HEK293 (cell line): Measurements from ENCODE around the gene LASP1.

Source experiments
- EGR2 ChIP-seq: fragments of 450-650 bp; formaldehyde crosslinking; IDR thresholded peaks from 2 replicates; pipeline ENCODE4 v1.5.1; 2016; ENCODE audit warnings: low read depth, missing biosample characterization, missing genetic modification characterization
- FEZF1 ChIP-seq: fragments of 450-650 bp; formaldehyde crosslinking; IDR thresholded peaks from 2 replicates; pipeline ENCODE4 v1.5.1; 2016; ENCODE audit warnings: missing biosample characterization, missing genetic modification characterization
- IKZF3 ChIP-seq: fragments of 450-650 bp; IDR thresholded peaks from 2 replicates; pipeline ENCODE4 v1.5.0; 2018; ENCODE audit warnings: missing biosample characterization, mild to moderate bottlenecking, missing genetic modification characterization, moderate library complexity
- KLF10 ChIP-seq: fragments of 450-650 bp; IDR thresholded peaks from 2 replicates; pipeline ENCODE4 v1.5.1; 2018; ENCODE audit warnings: missing biosample characterization, mild to moderate bottlenecking, missing genetic modification characterization
- MEIS1 ChIP-seq: sonication (generic); formaldehyde crosslinking; IDR thresholded peaks from 2 replicates; pipeline ENCODE4 v1.8.1; 2022; ENCODE audit warnings: missing genetic modification reagents, mild to moderate bottlenecking, borderline replicate concordance
- MYNN ChIP-seq: fragments of 450-650 bp; formaldehyde crosslinking; IDR thresholded peaks from 2 replicates; pipeline ENCODE4 v1.5.1; 2016; ENCODE audit warnings: missing biosample characterization, missing genetic modification characterization, borderline replicate concordance
- ZBTB21 ChIP-seq: fragments of 450-650 bp; formaldehyde crosslinking; IDR thresholded peaks from 2 replicates; pipeline ENCODE4 v1.5.1; 2017; ENCODE audit warnings: missing biosample characterization, missing genetic modification characterization
- ZEB2 ChIP-seq: fragments of 450-650 bp; formaldehyde crosslinking; IDR thresholded peaks from 2 replicates; pipeline ENCODE4 v1.5.1; 2016; ENCODE audit warnings: missing biosample characterization, missing genetic modification characterization
- ZNF174 ChIP-seq: fragments of 450-650 bp; formaldehyde crosslinking; IDR thresholded peaks from 2 replicates; pipeline ENCODE4 v1.5.0; 2017; ENCODE audit warnings: missing biosample characterization, mild to moderate bottlenecking, missing genetic modification characterization
- ZNF175 ChIP-seq: fragments of 450-650 bp; formaldehyde crosslinking; IDR thresholded peaks from 2 replicates; pipeline ENCODE4 v1.5.1; 2016; ENCODE audit warnings: missing biosample characterization, missing genetic modification characterization
- ZNF2 ChIP-seq: fragments of 450-650 bp; formaldehyde crosslinking; IDR thresholded peaks from 2 replicates; pipeline ENCODE4 v1.5.1; 2016; ENCODE audit warnings: missing biosample characterization, missing genetic modification characterization
- ZNF221 ChIP-seq: fragments of 450-650 bp; formaldehyde crosslinking; IDR thresholded peaks from 2 replicates; pipeline ENCODE4 v1.5.1; 2017; ENCODE audit warnings: missing biosample characterization, missing genetic modification characterization, borderline replicate concordance
- ZNF24 ChIP-seq: fragments of 450-650 bp; formaldehyde crosslinking; IDR thresholded peaks from 2 replicates; pipeline ENCODE4 v1.5.1; 2016; ENCODE audit warnings: missing biosample characterization, missing genetic modification characterization
- ZNF354C ChIP-seq: fragments of 450-650 bp; formaldehyde crosslinking; IDR thresholded peaks from 2 replicates; pipeline ENCODE4 v1.5.1; 2016; ENCODE audit warnings: missing biosample characterization, missing genetic modification characterization, low read depth, borderline replicate concordance
- ZNF473 ChIP-seq: fragments of 450-650 bp; formaldehyde crosslinking; IDR thresholded peaks from 2 replicates; pipeline ENCODE4 v1.5.1; 2017; ENCODE audit warnings: missing biosample characterization, missing genetic modification characterization
- ZNF530 ChIP-seq: fragments of 450-650 bp; formaldehyde crosslinking; IDR thresholded peaks from 2 replicates; pipeline ENCODE4 v1.5.1; 2016; ENCODE audit warnings: low read depth, missing biosample characterization, missing genetic modification characterization
- ZNF558 ChIP-seq: fragments of 450-650 bp; formaldehyde crosslinking; IDR thresholded peaks from 2 replicates; pipeline ENCODE4 v1.5.1; 2016; ENCODE audit warnings: missing biosample characterization, missing genetic modification characterization
- ZNF561 ChIP-seq: fragments of 450-650 bp; IDR thresholded peaks from 2 replicates; pipeline ENCODE4 v1.5.1; 2018; ENCODE audit warnings: missing biosample characterization, missing genetic modification characterization, borderline replicate concordance
- ZNF596 ChIP-seq: fragments of 450-650 bp; IDR thresholded peaks from 2 replicates; pipeline ENCODE4 v1.5.0; 2018; ENCODE audit warnings: missing biosample characterization, mild to moderate bottlenecking, missing genetic modification characterization, moderate library complexity
- ZNF658 ChIP-seq: fragments of 450-650 bp; formaldehyde crosslinking; IDR thresholded peaks from 2 replicates; pipeline ENCODE4; 2016; ENCODE audit warnings: missing biosample characterization, missing genetic modification characterization
- ZNF707 ChIP-seq: fragments of 450-650 bp; formaldehyde crosslinking; IDR thresholded peaks from 2 replicates; pipeline ENCODE4 v1.5.1; 2016; ENCODE audit warnings: missing biosample characterization, missing genetic modification characterization
- ZNF791 ChIP-seq: fragments of 450-650 bp; formaldehyde crosslinking; IDR thresholded peaks from 2 replicates; pipeline ENCODE4 v1.5.1; 2016; ENCODE audit warnings: missing biosample characterization, missing genetic modification characterization
- ZXDB ChIP-seq: fragments of 450-650 bp; formaldehyde crosslinking; IDR thresholded peaks from 2 replicates; pipeline ENCODE4 v1.5.1; 2016; ENCODE audit warnings: missing biosample characterization, missing genetic modification characterization
- TF ChIP-seq, protein P1 (sequence below): fragments of 450-650 bp; formaldehyde crosslinking; IDR thresholded peaks from 2 replicates; pipeline ENCODE4 v1.5.1; 2017; ENCODE audit warnings: missing biosample characterization, missing genetic modification characterization
- TF ChIP-seq, protein P2 (sequence below): fragments of 450-650 bp; formaldehyde crosslinking; IDR thresholded peaks from 2 replicates; pipeline ENCODE4 v1.5.1; 2016; ENCODE audit warnings: missing biosample characterization, missing genetic modification characterization
- TF ChIP-seq, protein P3 (sequence below): fragments of 450-650 bp; formaldehyde crosslinking; IDR thresholded peaks from 2 replicates; pipeline ENCODE4 v1.5.1; 2016; ENCODE audit warnings: missing biosample characterization, missing genetic modification characterization, borderline replicate concordance
- TF ChIP-seq, protein P4 (sequence below): fragments of 450-650 bp; formaldehyde crosslinking; IDR thresholded peaks from 2 replicates; pipeline ENCODE4; 2016; ENCODE audit warnings: missing biosample characterization, missing genetic modification characterization
- TF ChIP-seq, protein P5 (sequence below): fragments of 450-650 bp; formaldehyde crosslinking; IDR thresholded peaks from 2 replicates; pipeline ENCODE4 v1.5.1; 2016; ENCODE audit warnings: missing biosample characterization, missing genetic modification characterization
- TF ChIP-seq, protein P6 (sequence below): fragments of 450-650 bp; formaldehyde crosslinking; optimal IDR thresholded peaks from 2 replicates; pipeline ENCODE3; 2016; ENCODE audit warnings: missing biosample characterization, mild to moderate bottlenecking, missing genetic modification characterization

LASP1 gene

DNA sequence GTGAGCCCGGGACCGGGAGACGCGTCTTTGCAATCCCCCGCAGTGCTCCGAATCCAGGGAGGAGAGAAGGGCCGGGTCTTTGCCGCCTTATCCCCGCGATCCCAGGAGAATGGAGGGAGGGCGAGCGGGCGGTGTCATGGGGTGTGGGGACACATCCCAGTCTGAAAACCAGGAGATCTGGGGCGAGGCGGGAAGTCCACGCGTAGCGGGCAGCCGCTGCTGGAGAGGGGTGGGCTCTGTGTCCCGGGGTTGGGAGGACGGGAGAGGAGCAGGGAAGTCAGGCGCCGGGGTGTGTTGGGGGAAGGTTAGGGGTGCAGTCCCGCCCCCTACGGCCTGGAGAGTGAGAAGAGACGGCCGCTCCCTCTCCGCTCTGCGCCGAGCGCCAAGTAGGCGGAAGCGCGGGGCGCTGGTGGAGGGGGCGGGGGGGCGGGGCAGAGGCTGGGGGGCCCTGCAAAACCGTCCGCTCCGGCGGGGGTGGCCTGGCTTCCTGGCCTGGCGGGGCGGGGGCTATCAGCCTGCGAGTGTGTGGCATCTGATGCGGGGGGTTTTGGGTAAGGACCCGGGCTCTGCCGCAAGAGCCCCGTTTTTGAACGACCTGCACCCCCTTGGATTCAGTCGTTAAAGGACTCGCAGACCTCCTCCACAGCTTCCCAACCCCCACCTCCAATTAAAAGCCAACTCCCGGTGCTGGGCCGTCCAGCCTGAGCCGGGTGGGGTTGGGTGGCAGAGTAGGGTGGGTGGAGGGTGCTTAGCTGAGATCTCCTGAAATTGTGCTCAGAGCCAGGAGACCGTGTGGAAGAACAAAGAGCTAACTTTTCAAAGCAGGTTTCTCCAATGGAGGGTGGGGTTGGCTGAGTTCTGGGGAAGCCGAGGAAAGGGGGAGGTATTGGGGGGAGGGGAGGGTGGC, 654 bp downstream of the LASP1 start (continued):
- TF ChIP-seq ZNF354C (tag by site-specific recombination) (no peak), ZEB2 (tag by site-specific recombination) (peak; percentile 22; the same call in 1 of the 2 replicates), ZNF707 (tag by site-specific recombination) (no peak), MYNN (tag by site-specific recombination) (no peak), ZNF473 (tag by site-specific recombination) (no peak), ZNF596 (tag by site-specific recombination) (no peak), ZNF24 (tag by site-specific recombination) (0 out of 2 replicates have a peak, but pooled peaks have one; percentile 55), ZBTB21 (tag by site-specific recombination) (no peak), ZNF558 (tag by site-specific recombination) (no peak), IKZF3 (peak; percentile 80), FEZF1 (tag by site-specific recombination) (no peak), EGR2 (tag by site-specific recombination) (peak; percentile 25), ZNF174 (tag by site-specific recombination) (no peak), ZNF658 (no peak), ZNF175 (no peak), ZXDB (tag by site-specific recombination) (peak; percentile 13; the same call in 1 of the 2 replicates), ZNF530 (tag by site-specific recombination) (no peak), ZNF561 (tag by site-specific recombination) (no peak), MEIS1 (no peak), ZNF221 (no peak), ZNF791 (no peak), KLF10 (no peak), ZNF2 (peak; percentile 10)
- TF ChIP-seq, protein P1, sequence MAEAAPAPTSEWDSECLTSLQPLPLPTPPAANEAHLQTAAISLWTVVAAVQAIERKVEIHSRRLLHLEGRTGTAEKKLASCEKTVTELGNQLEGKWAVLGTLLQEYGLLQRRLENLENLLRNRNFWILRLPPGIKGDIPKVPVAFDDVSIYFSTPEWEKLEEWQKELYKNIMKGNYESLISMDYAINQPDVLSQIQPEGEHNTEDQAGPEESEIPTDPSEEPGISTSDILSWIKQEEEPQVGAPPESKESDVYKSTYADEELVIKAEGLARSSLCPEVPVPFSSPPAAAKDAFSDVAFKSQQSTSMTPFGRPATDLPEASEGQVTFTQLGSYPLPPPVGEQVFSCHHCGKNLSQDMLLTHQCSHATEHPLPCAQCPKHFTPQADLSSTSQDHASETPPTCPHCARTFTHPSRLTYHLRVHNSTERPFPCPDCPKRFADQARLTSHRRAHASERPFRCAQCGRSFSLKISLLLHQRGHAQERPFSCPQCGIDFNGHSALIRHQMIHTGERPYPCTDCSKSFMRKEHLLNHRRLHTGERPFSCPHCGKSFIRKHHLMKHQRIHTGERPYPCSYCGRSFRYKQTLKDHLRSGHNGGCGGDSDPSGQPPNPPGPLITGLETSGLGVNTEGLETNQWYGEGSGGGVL, result peak; percentile 95
- TF ChIP-seq, protein P2, sequence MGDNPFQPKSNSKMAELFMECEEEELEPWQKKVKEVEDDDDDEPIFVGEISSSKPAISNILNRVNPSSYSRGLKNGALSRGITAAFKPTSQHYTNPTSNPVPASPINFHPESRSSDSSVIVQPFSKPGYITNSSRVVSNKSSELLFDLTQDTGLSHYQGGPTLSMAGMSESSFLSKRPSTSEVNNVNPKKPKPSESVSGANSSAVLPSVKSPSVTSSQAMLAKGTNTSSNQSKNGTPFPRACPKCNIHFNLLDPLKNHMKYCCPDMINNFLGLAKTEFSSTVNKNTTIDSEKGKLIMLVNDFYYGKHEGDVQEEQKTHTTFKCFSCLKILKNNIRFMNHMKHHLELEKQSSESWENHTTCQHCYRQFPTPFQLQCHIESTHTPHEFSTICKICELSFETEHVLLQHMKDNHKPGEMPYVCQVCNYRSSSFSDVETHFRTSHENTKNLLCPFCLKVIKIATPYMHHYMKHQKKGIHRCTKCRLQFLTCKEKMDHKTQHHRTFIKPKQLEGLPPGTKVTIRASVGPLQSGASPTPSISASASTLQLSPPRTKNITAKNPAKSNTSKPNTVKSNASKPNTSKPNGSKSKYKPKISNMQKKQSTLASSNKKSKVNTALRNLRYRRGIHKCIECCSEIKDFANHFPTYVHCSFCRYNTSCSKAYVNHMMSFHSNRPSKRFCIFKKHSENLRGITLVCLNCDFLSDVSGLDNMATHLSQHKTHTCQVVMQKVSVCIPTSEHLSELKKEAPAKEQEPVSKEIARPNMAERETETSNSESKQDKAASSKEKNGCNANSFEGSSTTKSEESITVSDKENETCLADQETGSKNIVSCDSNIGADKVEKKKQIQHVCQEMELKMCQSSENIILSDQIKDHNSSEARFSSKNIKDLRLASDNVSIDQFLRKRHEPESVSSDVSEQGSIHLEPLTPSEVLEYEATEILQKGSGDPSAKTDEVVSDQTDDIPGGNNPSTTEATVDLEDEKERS (tag by site-specific recombination), result no peak
- TF ChIP-seq, protein P3, sequence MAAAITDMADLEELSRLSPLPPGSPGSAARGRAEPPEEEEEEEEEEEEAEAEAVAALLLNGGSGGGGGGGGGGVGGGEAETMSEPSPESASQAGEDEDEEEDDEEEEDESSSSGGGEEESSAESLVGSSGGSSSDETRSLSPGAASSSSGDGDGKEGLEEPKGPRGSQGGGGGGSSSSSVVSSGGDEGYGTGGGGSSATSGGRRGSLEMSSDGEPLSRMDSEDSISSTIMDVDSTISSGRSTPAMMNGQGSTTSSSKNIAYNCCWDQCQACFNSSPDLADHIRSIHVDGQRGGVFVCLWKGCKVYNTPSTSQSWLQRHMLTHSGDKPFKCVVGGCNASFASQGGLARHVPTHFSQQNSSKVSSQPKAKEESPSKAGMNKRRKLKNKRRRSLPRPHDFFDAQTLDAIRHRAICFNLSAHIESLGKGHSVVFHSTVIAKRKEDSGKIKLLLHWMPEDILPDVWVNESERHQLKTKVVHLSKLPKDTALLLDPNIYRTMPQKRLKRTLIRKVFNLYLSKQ (tag by site-specific recombination), result no peak
- TF ChIP-seq, protein P4, sequence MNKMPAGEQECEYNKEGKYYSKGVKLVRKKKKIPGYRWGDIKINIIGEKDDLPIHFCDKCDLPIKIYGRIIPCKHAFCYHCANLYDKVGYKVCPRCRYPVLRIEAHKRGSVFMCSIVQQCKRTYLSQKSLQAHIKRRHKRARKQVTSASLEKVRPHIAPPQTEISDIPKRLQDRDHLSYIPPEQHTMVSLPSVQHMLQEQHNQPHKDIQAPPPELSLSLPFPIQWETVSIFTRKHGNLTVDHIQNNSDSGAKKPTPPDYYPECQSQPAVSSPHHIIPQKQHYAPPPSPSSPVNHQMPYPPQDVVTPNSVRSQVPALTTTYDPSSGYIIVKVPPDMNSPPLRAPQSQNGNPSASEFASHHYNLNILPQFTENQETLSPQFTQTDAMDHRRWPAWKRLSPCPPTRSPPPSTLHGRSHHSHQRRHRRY (tag by site-specific recombination), result 0 out of 2 replicates have a peak, but pooled peaks have one; percentile 60
- TF ChIP-seq, protein P5, sequence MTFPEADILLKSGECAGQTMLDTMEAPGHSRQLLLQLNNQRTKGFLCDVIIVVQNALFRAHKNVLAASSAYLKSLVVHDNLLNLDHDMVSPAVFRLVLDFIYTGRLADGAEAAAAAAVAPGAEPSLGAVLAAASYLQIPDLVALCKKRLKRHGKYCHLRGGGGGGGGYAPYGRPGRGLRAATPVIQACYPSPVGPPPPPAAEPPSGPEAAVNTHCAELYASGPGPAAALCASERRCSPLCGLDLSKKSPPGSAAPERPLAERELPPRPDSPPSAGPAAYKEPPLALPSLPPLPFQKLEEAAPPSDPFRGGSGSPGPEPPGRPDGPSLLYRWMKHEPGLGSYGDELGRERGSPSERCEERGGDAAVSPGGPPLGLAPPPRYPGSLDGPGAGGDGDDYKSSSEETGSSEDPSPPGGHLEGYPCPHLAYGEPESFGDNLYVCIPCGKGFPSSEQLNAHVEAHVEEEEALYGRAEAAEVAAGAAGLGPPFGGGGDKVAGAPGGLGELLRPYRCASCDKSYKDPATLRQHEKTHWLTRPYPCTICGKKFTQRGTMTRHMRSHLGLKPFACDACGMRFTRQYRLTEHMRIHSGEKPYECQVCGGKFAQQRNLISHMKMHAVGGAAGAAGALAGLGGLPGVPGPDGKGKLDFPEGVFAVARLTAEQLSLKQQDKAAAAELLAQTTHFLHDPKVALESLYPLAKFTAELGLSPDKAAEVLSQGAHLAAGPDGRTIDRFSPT (tag by site-specific recombination), result peak; percentile 6; the same call in 1 of the 2 replicates
- TF ChIP-seq, protein P6, sequence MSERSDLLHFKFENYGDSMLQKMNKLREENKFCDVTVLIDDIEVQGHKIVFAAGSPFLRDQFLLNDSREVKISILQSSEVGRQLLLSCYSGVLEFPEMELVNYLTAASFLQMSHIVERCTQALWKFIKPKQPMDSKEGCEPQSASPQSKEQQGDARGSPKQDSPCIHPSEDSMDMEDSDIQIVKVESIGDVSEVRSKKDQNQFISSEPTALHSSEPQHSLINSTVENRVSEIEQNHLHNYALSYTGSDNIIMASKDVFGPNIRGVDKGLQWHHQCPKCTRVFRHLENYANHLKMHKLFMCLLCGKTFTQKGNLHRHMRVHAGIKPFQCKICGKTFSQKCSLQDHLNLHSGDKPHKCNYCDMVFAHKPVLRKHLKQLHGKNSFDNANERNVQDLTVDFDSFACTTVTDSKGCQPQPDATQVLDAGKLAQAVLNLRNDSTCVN, result peak; percentile 71
